A549 (cell line): ENCODE measurements around the gene UNC119B. TPM values are rescaled to one million over a fixed set of nuclear protein-coding genes. Genes with fewer than 3 reads are reported as not detected.

Experiments used
- ATAC-seq, 2 experiments: fragments of 200-7000 bp in 1 of 2; fragments of >200 bp in 1 of 2; cut with Nextera tagmentation in 1 of 2; cut with Tn5 transposase in 1 of 2; 3 replicates each; pipeline versions ENCODE4 v1.8.0 to v1.9.1; 2018 to 2020; ENCODE audit warnings: mild to moderate bottlenecking in 1 of 2, moderate library complexity in 1 of 2
- CTCF ChIA-PET: fragments of 300-600 bp; sonication (Branson Sonifier 250); formaldehyde crosslinking; extraction: SDS; loops from one replicate; lab custom pipeline; 2021; ENCODE audit warnings: antibody characterized with exemption, inconsistent platforms; lab: Yijun Ruan, JAX
- POLR2A ChIA-PET: fragments of 350-600 bp; formaldehyde crosslinking; extraction: SDS; loops from one replicate; lab custom pipeline; 2021; ENCODE audit warnings: antibody characterized with exemption, inconsistent platforms; lab: Yijun Ruan, JAX
- DNase-seq, 2 experiments: peaks; one replicate each; pipeline versions ENCODE4 v3.0.0 to v3.0.0-alpha.2; 2011 to 2016; ENCODE audit warnings: low read depth in 1 of 2, low spot score in 1 of 2
- FAIRE-seq: peaks from 2 replicates; lab custom pipeline; 2011; peaks lifted over from hg19 to GRCh38; lab: Jason Lieb, UNC
- H3K27ac ChIP-seq, 2 experiments: fragments of >200 bp; sonication (Bioruptor Twin); formaldehyde crosslinking; 3 replicates each; pipeline ENCODE4 v1.5.1; 2016 to 2017
- H3K4me1 ChIP-seq: fragments of >200 bp; sonication (Bioruptor Twin); formaldehyde crosslinking; 3 replicates; pipeline ENCODE4 v1.6.1; 2016
- H3K4me2 ChIP-seq: fragments of >200 bp; sonication (Bioruptor Twin); formaldehyde crosslinking; 3 replicates; pipeline ENCODE4 v1.6.1; 2016
- H3K4me3 ChIP-seq: fragments of >200 bp; sonication (Bioruptor Twin); formaldehyde crosslinking; 3 replicates; pipeline ENCODE4 v1.5.1; 2016
- H3K9me3 ChIP-seq: fragments of >200 bp; sonication (Bioruptor Twin); formaldehyde crosslinking; 3 replicates; pipeline ENCODE4 v1.6.1; 2016
- CBX8 ChIP-seq: fragments of 200-600 bp; sonication (generic); IDR thresholded peaks from 2 replicates; pipeline ENCODE4 v1.6.1; 2016
- CHD4 ChIP-seq: fragments of 200-600 bp; sonication (generic); IDR thresholded peaks from 2 replicates; pipeline ENCODE4 v1.6.1; 2016; ENCODE audit warnings: antibody characterized with exemption, mild to moderate bottlenecking, borderline replicate concordance
- EHF ChIP-seq: fragments of 250-450 bp; sonication (Bioruptor Pico); IDR thresholded peaks from 2 replicates; pipeline ENCODE4 v1.5.0; 2020; ENCODE audit warnings: mild to moderate bottlenecking
- EP300 ChIP-seq, 2 experiments: fragments of >200 bp; sonication (Bioruptor Twin); formaldehyde crosslinking; IDR thresholded peaks; 2 replicates in 1 of 2; 3 replicates in 1 of 2; pipeline ENCODE4 v1.6.1; 2016 to 2017
- ESRRA ChIP-seq: fragments of 150-350 bp; IDR thresholded peaks from 2 replicates; pipeline ENCODE4 v1.6.1; 2014; ENCODE audit warnings: mild to moderate bottlenecking, low read length, borderline replicate concordance
- FOSB ChIP-seq: fragments of 250-450 bp; sonication (Bioruptor Pico); IDR thresholded peaks from 2 replicates; pipeline ENCODE4 v1.5.0; 2020; ENCODE audit warnings: mild to moderate bottlenecking, moderate library complexity
- HDAC2 ChIP-seq: fragments of 200-600 bp; sonication (generic); IDR thresholded peaks from 2 replicates; pipeline ENCODE4 v1.6.1; 2016
- HOXB5 ChIP-seq: fragments of 250-450 bp; sonication (Bioruptor Pico); IDR thresholded peaks from 2 replicates; pipeline ENCODE4 v1.5.0; 2020; ENCODE audit warnings: mild to moderate bottlenecking, moderate library complexity
- JUNB ChIP-seq: fragments of >200 bp; sonication (Bioruptor Twin); formaldehyde crosslinking; IDR thresholded peaks from 2 replicates; pipeline ENCODE4 v1.6.1; 2016
- MYC ChIP-seq: IDR thresholded peaks from 2 replicates; pipeline ENCODE4 v1.6.1; 2012; ENCODE audit warnings: mild to moderate bottlenecking, inconsistent platforms, low read length, improper control_type of control experiment, borderline replicate concordance
- NFE2L2 ChIP-seq: fragments of 150-350 bp; conservative IDR thresholded peaks from 2 replicates; pipeline ENCODE4 v1.6.1; 2014; ENCODE audit warnings: low read length
- NPAS2 ChIP-seq: fragments of 250-450 bp; sonication (Bioruptor Pico); IDR thresholded peaks from 2 replicates; pipeline ENCODE4 v1.8.0; 2022; ENCODE audit warnings: mild to moderate bottlenecking, moderate library complexity, borderline replicate concordance
- POLR2AphosphoS2 ChIP-seq: conservative IDR thresholded peaks from 2 replicates; pipeline ENCODE4 v1.6.1; 2012; ENCODE audit warnings: low read length, improper control_type of control experiment, inconsistent platforms
- RAD21 ChIP-seq, 2 experiments: fragments of >200 bp in 1 of 2; sonication (Bioruptor Twin) in 1 of 2; formaldehyde crosslinking in 1 of 2; IDR thresholded peaks in 1 of 2; conservative IDR thresholded peaks in 1 of 2; 2 replicates in 1 of 2; 3 replicates in 1 of 2; pipeline ENCODE4 v1.6.1; 2012 to 2018; ENCODE audit warnings: inconsistent platforms in 1 of 2
- RARB ChIP-seq: fragments of 250-450 bp; sonication (Bioruptor Pico); IDR thresholded peaks from 2 replicates; pipeline ENCODE4 v1.8.0; 2021; ENCODE audit warnings: mild to moderate bottlenecking, moderate library complexity
- RCOR1 ChIP-seq: fragments of 150-350 bp; IDR thresholded peaks from 2 replicates; pipeline ENCODE4 v1.6.1; 2014; ENCODE audit warnings: antibody characterized with exemption, low read length, low read depth
- RNF2 ChIP-seq: fragments of 200-600 bp; sonication (generic); IDR thresholded peaks from 2 replicates; pipeline ENCODE4 v1.6.1; 2016; ENCODE audit warnings: low read depth, mild to moderate bottlenecking, antibody characterized with exemption, moderate library complexity, borderline replicate concordance
- SMC3 ChIP-seq: fragments of >200 bp; sonication (Bioruptor Twin); formaldehyde crosslinking; IDR thresholded peaks from 3 replicates; pipeline ENCODE4 v1.6.1; 2018; ENCODE audit warnings: inconsistent platforms
- SREBF2 ChIP-seq: fragments of 450-650 bp; IDR thresholded peaks from 2 replicates; pipeline ENCODE4 v1.6.1; 2014; ENCODE audit warnings: mild to moderate bottlenecking, moderate library complexity
- TP53 ChIP-seq: fragments of 250-450 bp; sonication (Bioruptor Pico); IDR thresholded peaks from 2 replicates; pipeline ENCODE4 v1.5.0; 2021; ENCODE audit warnings: mild to moderate bottlenecking, moderate library complexity
- ZC3H11A ChIP-seq: fragments of 450-650 bp; IDR thresholded peaks from 2 replicates; pipeline ENCODE4 v1.6.1; 2014; ENCODE audit warnings: antibody characterized with exemption, mild to moderate bottlenecking
- ZNF302 ChIP-seq: fragments of 250-450 bp; sonication (Bioruptor Pico); IDR thresholded peaks from 2 replicates; pipeline ENCODE4 v1.9.0; 2021; ENCODE audit warnings: inconsistent platforms, mild to moderate bottlenecking, moderate library complexity
- ZSCAN20 ChIP-seq: fragments of 250-450 bp; sonication (Bioruptor Pico); IDR thresholded peaks from 2 replicates; pipeline ENCODE4 v1.8.0; 2022; ENCODE audit warnings: mild to moderate bottlenecking, moderate library complexity
- WGBS: methylation state at CpG from one replicate; pipeline ENCODE4 v1.1.6; 2017; ENCODE audit errors: missing lambda C conversion rate; 5-methylcytosine and 5-hydroxymethylcytosine counted together
- polyA plus RNA-seq, 4 experiments: library from polyadenylated mRNA; depleted of rRNA in 3 of 4; stranded (reverse); fragments of >200 nt; fragmentation: RNase III in 1 of 4; extraction: RNeasy Plus Mini Kit Qiagen cat#74134 plus additional on column Dnase treatment in 1 of 4; gene quantifications; 2 replicates in 3 of 4; 3 replicates in 1 of 4; pipeline ENCODE4 v1.2.3, GENCODE V29; 2011 to 2017
- TF ChIP-seq, protein P1 (sequence below): fragments of >200 bp; sonication (Bioruptor Twin); formaldehyde crosslinking; IDR thresholded peaks from 3 replicates; pipeline ENCODE4 v1.5.1; 2016
- TF ChIP-seq, protein P2 (sequence below): IDR thresholded peaks from 2 replicates; pipeline ENCODE4 v1.6.1; 2012
- TF ChIP-seq, protein P3 (sequence below): fragments of 250-450 bp; sonication (Bioruptor Pico); IDR thresholded peaks from 2 replicates; pipeline ENCODE4 v1.5.0; 2020; ENCODE audit warnings: low read depth, mild to moderate bottlenecking, moderate library complexity
- TF ChIP-seq, protein P4 (sequence below): fragments of 200-600 bp; sonication (generic); IDR thresholded peaks from 2 replicates; pipeline ENCODE4 v1.6.1; 2016; ENCODE audit warnings: antibody characterized with exemption, mild to moderate bottlenecking, moderate library complexity

Gene UNC119B
- polyA plus RNA-seq, 2 of the 4 experiments (the other 2 are of a cell fraction): 25.8 to 41.5 TPM

DNA sequence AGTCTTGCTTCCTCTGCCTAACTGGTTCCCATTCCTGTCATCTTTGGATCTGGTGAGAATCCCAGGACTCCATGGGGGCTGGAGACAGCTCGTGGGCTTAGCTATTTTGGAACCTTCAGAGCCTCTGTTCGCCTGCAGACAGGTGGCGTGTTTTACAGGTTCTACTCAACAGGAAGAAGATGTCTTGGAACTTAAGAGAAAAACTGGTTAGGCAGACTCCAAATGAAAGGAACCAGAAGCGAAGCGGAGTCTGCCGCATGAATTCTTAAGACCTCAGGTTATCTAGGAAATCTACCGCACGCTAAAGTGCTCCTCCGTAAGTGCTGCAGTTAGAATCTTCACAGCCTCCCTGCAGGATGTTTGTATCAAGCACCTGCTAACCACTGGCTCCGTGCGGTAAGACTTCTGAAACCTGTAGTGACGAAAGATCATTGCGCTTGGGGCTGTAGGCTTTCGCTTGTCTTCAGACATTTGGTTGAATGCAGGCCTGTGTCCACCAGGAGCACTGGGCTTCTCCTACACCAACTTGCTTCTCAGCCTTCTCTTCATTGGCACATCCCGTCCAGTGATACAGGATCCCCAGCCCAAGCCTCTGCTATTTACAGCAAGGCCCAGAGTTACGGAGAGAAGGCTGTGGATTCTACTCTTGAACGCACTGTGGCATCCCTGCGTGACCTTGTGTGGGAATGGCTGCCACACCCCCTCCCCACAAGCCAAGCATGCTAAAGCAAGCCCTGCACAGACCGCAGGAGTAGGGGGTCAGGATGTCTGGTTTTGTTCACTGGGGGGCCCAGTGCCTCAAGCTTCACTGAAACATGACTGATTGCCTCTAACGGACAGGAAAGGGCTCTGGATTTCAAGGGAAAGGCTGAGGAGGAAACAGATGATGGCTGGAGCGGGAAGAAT is 50.3 kb downstream of the UNC119B start:
- TF ChIP-seq, protein P1, sequence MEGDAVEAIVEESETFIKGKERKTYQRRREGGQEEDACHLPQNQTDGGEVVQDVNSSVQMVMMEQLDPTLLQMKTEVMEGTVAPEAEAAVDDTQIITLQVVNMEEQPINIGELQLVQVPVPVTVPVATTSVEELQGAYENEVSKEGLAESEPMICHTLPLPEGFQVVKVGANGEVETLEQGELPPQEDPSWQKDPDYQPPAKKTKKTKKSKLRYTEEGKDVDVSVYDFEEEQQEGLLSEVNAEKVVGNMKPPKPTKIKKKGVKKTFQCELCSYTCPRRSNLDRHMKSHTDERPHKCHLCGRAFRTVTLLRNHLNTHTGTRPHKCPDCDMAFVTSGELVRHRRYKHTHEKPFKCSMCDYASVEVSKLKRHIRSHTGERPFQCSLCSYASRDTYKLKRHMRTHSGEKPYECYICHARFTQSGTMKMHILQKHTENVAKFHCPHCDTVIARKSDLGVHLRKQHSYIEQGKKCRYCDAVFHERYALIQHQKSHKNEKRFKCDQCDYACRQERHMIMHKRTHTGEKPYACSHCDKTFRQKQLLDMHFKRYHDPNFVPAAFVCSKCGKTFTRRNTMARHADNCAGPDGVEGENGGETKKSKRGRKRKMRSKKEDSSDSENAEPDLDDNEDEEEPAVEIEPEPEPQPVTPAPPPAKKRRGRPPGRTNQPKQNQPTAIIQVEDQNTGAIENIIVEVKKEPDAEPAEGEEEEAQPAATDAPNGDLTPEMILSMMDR: no peak
- no peak for TF ChIP-seq CHD4
- no peak for TF ChIP-seq HOXB5 (CRISPR knock-in tag)
- TF ChIP-seq NPAS2 (CRISPR knock-in tag): no peak
- no peak for TF ChIP-seq JUNB
- TF ChIP-seq EHF (CRISPR knock-in tag): no peak
- TF ChIP-seq, protein P2, sequence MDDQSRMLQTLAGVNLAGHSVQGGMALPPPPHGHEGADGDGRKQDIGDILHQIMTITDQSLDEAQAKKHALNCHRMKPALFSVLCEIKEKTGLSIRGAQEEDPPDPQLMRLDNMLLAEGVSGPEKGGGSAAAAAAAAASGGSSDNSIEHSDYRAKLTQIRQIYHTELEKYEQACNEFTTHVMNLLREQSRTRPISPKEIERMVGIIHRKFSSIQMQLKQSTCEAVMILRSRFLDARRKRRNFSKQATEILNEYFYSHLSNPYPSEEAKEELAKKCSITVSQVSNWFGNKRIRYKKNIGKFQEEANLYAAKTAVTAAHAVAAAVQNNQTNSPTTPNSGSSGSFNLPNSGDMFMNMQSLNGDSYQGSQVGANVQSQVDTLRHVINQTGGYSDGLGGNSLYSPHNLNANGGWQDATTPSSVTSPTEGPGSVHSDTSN: no peak
- TF ChIP-seq SMC3: no peak
- TF ChIP-seq RCOR1: no peak
- TF ChIP-seq ZC3H11A: no peak
- no peak for TF ChIP-seq ESRRA
- TF ChIP-seq FOSB (CRISPR knock-in tag): no peak
- no peak for TF ChIP-seq RNF2
- no peak for TF ChIP-seq TP53
- TF ChIP-seq RAD21 (conservative IDR thresholded peaks at IDR 0.05 in 1 of 2, IDR thresholded peaks at IDR 0.05 in 1 of 2): no peak
- no peak for TF ChIP-seq CBX8
- no peak for TF ChIP-seq MYC
- no peak for TF ChIP-seq SREBF2
- no peak for TF ChIP-seq EP300 (IDR thresholded peaks at IDR 0.05)
- no peak for TF ChIP-seq RARB (CRISPR knock-in tag)
- no peaks in the 10 kb centered on the region for H3K4me1 ChIP-seq
- POLR2A ChIA-PET: no interaction called here
- H3K4me3 ChIP-seq: no peak overlapping the region
- no peaks in the 10 kb centered on the region for H3K9me3 ChIP-seq
- 87% methylated on average over 21 of the region's 21 CpGs for WGBS
- ATAC-seq (no peak), FAIRE-seq (no peak), DNase-seq (no peak)
- H3K27ac ChIP-seq: no peak overlapping the region
- no peak overlapping the region for H3K4me2 ChIP-seq
- CTCF ChIA-PET: interaction anchor here (1.5 kb wide), 1 partner anchor 114 kb away, joined by 3 read pairs; no protein-coding TSS in a partner anchor

DNA sequence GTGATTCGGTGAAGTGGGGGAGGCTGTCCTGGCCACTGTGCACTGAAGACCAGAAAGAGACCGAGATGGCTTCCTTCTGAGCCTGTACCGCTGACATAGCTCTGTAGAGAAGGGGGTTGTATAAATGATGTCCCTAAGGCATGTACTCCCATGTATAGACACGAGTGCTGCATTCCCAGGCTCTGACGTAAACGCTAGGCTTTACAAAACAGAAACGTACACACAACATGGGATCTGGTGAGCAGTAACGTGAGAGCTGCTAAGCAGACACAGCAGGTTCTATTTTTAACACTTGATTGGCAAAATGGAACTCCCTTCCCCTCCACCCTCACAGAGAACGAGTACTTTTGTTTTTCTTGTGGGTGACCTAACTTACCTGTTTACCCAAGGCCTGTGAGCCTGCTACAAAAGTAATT is 51.3 kb downstream of the UNC119B start:
- TF ChIP-seq HDAC2 (no peak), ZNF302 (no peak), ESRRA (no peak), NPAS2 (CRISPR knock-in tag) (no peak), NFE2L2 (no peak), MYC (no peak), POLR2AphosphoS2 (no peak), ZSCAN20 (no peak), TP53 (no peak), SMC3 (no peak)
- TF ChIP-seq, protein P3, sequence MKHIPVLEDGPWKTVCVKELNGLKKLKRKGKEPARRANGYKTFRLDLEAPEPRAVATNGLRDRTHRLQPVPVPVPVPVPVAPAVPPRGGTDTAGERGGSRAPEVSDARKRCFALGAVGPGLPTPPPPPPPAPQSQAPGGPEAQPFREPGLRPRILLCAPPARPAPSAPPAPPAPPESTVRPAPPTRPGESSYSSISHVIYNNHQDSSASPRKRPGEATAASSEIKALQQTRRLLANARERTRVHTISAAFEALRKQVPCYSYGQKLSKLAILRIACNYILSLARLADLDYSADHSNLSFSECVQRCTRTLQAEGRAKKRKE: no peak
- TF ChIP-seq, protein P4, sequence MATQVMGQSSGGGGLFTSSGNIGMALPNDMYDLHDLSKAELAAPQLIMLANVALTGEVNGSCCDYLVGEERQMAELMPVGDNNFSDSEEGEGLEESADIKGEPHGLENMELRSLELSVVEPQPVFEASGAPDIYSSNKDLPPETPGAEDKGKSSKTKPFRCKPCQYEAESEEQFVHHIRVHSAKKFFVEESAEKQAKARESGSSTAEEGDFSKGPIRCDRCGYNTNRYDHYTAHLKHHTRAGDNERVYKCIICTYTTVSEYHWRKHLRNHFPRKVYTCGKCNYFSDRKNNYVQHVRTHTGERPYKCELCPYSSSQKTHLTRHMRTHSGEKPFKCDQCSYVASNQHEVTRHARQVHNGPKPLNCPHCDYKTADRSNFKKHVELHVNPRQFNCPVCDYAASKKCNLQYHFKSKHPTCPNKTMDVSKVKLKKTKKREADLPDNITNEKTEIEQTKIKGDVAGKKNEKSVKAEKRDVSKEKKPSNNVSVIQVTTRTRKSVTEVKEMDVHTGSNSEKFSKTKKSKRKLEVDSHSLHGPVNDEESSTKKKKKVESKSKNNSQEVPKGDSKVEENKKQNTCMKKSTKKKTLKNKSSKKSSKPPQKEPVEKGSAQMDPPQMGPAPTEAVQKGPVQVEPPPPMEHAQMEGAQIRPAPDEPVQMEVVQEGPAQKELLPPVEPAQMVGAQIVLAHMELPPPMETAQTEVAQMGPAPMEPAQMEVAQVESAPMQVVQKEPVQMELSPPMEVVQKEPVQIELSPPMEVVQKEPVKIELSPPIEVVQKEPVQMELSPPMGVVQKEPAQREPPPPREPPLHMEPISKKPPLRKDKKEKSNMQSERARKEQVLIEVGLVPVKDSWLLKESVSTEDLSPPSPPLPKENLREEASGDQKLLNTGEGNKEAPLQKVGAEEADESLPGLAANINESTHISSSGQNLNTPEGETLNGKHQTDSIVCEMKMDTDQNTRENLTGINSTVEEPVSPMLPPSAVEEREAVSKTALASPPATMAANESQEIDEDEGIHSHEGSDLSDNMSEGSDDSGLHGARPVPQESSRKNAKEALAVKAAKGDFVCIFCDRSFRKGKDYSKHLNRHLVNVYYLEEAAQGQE: no peak
- ChIA-PET CTCF (interaction anchor here (0.7 to 1.5 kb wide), 5 partner anchors 17 to 205 kb away, joined by 3 read pairs; no protein-coding TSS in a partner anchor), POLR2A (no interaction called here)
- DNase-seq (no peak), ATAC-seq (no peak), FAIRE-seq (no peak)
- Histone ChIP-seq H3K9me3 (no peaks in the 10 kb centered on the region), H3K4me3 (no peak overlapping the region), H3K27ac (no peak overlapping the region), H3K4me2 (no peak overlapping the region), H3K4me1 (no peaks in the 10 kb centered on the region)
- 91% methylated on average over 9 of the region's 9 CpGs for WGBS
